Lower leg skin (tissue), 4 donors: ENCODE data around the gene PRLR. TPM values are rescaled to one million over a fixed set of nuclear protein-coding genes. Genes with fewer than 3 reads are reported as not detected.

Source experiments
- DNase-seq, 2 donors: peaks; one replicate each; pipeline ENCODE4 v3.0.0-alpha.2; 2019; ENCODE audit warnings: low spot score in 2 of 2
- H3K4me3 ChIP-seq: fragments of 200-600 bp; sonication (generic); 2 replicates; pipeline ENCODE4 v1.5.1; 2017; ENCODE audit warnings: mild to moderate bottlenecking, low read depth; ENCODE audit not compliant: poor library complexity, severe bottlenecking
- POLR2A ChIP-seq, 2 donors: fragments of 450-650 bp; IDR thresholded peaks; one replicate each; pipeline ENCODE4 v1.6.1; 2016 to 2017; ENCODE audit warnings: antibody characterized with exemption in 2 of 2, mild to moderate bottlenecking in 1 of 2, moderate library complexity in 1 of 2
- WGBS, 2 donors: methylation state at CpG; one replicate each; pipeline ENCODE4 v1.1.5; 2018; 5-methylcytosine and 5-hydroxymethylcytosine counted together
- intact Hi-C: fragments of 100-400 bp; cut with DNase I; formaldehyde crosslinking; loops from one replicate; pipeline ENCODE4 v1.15.0; 2023; ENCODE audit warnings: low total_unique reads
- total RNA-seq, 4 donors: library from RNA; depleted of rRNA; stranded (reverse); fragments of >200 nt; gene quantifications; one replicate each; pipeline ENCODE4 v1.1.0, GENCODE V29; 2016
- TF ChIP-seq, protein P1 (sequence below), 3 donors: fragments of 450-650 bp; IDR thresholded peaks; one replicate each; pipeline ENCODE4 v1.5.1; 2016; ENCODE audit warnings: antibody characterized with exemption in 3 of 3, mild to moderate bottlenecking in 3 of 3, moderate library complexity in 2 of 3

The PRLR gene
- total RNA-seq, 4 donors from 2014 or later, result 6.1 to 11.4 (median 8.1) TPM

DNA sequence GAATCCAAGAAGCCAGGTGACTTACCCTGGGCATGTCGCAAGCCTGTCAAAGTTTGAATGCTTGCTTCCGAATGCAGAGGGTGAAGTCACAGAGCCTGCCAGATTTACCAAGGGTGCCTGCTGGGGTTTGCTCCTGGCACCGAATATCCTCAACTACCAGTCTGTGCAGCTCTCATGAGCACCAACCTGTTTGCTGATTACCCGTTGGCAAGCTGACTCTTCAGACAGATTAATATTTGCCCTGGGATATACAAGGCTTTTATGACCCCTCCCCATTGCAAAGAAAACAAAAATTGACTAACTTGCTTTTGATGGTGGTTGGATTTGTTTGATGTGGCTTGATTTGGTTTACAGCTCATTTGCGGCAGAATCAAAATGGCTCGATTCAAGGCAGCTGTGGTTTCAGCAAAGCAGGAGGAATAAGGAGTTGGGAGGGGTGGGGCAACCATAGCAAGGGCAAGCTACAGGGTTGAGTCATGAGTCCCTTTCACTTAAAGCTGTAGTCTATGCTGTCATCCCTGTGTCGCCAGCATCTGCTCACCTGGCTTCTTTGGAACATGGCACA is 100.3 kb downstream of the PRLR start:
- WGBS, 2 donors, result 42 to 58% methylated on average over 7 of the region's 7 CpGs
- peak; percentile 56 to 86 for DNase-seq
- intact Hi-C loops, result no loop called here
- no peak for TF ChIP-seq POLR2A (IDR thresholded peaks at IDR 0.05)
- TF ChIP-seq, protein P1, sequence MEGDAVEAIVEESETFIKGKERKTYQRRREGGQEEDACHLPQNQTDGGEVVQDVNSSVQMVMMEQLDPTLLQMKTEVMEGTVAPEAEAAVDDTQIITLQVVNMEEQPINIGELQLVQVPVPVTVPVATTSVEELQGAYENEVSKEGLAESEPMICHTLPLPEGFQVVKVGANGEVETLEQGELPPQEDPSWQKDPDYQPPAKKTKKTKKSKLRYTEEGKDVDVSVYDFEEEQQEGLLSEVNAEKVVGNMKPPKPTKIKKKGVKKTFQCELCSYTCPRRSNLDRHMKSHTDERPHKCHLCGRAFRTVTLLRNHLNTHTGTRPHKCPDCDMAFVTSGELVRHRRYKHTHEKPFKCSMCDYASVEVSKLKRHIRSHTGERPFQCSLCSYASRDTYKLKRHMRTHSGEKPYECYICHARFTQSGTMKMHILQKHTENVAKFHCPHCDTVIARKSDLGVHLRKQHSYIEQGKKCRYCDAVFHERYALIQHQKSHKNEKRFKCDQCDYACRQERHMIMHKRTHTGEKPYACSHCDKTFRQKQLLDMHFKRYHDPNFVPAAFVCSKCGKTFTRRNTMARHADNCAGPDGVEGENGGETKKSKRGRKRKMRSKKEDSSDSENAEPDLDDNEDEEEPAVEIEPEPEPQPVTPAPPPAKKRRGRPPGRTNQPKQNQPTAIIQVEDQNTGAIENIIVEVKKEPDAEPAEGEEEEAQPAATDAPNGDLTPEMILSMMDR (IDR thresholded peaks at IDR 0.05), result no peak
- H3K4me3 ChIP-seq, result no peak overlapping the region

DNA sequence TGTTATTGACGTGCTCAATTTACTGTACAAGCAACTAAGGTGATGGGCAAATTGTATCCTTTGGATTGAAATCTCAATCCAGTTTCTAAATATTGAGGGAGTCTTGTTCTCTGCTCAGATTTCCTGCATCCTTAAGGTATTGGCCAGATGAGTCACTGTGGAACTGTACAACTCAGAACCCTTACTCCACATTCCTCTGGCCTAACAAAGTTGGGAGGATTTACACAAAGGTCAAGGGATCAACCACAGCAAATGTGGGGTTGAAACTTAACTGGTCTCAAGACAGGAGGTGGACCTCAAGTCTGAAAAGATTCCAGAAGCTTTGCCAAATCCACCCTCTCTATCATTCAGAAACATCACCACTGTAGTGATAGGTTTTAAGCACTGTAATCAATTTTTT is 101.0 kb downstream of the PRLR start:
- WGBS, 2 donors, result 50 to 63% methylated on average over 1 of the region's 1 CpG
- intact Hi-C loops, result no loop called here
- no peak for TF ChIP-seq POLR2A (IDR thresholded peaks at IDR 0.05)
- TF ChIP-seq, protein P1 (IDR thresholded peaks at IDR 0.05), result no peak

DNA sequence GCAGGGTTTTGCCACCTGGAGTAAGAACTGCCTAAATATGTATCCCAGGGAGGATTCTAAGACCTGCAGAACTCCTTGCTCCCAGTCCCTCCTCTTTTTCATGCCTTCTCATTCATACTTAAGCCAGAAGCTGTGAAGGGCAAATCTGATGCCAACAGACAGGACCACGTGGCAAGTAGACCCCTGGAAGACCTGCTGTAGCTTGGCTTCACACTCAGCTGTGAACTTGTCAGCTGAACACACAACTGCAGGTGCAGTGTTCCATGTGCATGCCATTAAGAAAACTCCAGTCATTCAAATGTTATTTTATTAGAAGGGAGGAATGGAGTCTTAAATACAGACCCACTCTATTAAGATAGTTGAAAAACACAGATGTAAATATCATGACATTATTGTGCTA is 103.3 kb downstream of the PRLR start:
- intact Hi-C loops, result no loop called here
- TF ChIP-seq, protein P1 (IDR thresholded peaks at IDR 0.05), result no peak
- no peak for TF ChIP-seq POLR2A (IDR thresholded peaks at IDR 0.05)
- 74 to 82% methylated on average over 1 of the region's 1 CpG for WGBS, 2 donors
- no peak overlapping the region for H3K4me3 ChIP-seq
- no peak for DNase-seq

More for the DNA sequence above, 101.0 kb downstream of the PRLR start:
- DNase-seq, result no peak
- no peak overlapping the region for H3K4me3 ChIP-seq

DNA sequence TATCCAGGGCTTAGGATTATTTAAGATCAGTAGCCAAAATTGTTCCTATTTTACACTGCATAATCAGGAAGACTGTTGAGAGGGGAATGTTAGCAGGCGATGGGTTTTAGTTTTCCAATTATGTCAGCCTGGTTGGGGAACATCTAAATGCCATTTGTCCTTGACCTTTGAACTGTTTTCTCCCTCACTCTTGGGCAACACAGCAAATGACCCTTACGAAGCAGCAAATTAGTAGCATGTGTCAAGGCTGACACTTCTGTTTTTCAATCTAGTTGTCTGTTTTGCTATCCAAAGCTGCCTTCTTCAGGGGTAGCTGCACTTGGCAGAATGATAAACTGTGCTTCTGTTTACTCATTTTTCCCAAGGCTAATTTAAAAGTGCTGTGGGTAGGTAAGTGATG is 104.5 kb downstream of the PRLR start:
- DNase-seq, result no peak
- intact Hi-C loops, result no loop called here
- H3K4me3 ChIP-seq, result no peak overlapping the region
- no peak for TF ChIP-seq POLR2A (IDR thresholded peaks at IDR 0.05)
- TF ChIP-seq, protein P1 (IDR thresholded peaks at IDR 0.05), result no peak
- WGBS, 2 donors, result 77 to 85% methylated on average over 2 of the region's 2 CpGs

DNA sequence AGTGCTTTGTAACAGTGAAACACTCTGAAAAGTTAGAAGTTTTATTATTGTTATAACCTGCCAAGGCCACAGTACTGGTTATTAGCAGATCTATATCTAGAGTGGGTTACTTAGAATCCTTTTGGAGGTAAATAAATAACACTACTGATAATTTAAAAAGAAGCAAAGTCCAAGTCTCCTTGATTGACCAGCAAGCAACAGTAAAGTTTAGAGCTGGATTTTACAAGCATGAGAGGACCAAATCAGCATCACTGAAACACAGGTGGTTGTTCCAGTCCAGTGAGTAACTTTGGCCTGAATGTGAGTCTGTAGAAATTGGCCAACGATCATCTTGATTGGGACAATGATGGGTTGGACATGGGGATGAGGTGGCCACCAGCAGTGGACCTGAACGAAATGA is 105.4 kb downstream of the PRLR start:
- DNase-seq, result no peak
- intact Hi-C loops, result no loop called here
- WGBS, 2 donors, result 78 to 81% methylated on average over 2 of the region's 2 CpGs
- TF ChIP-seq POLR2A (IDR thresholded peaks at IDR 0.05), result no peak
- TF ChIP-seq, protein P1 (IDR thresholded peaks at IDR 0.05), result no peak
- no peak overlapping the region for H3K4me3 ChIP-seq

DNA sequence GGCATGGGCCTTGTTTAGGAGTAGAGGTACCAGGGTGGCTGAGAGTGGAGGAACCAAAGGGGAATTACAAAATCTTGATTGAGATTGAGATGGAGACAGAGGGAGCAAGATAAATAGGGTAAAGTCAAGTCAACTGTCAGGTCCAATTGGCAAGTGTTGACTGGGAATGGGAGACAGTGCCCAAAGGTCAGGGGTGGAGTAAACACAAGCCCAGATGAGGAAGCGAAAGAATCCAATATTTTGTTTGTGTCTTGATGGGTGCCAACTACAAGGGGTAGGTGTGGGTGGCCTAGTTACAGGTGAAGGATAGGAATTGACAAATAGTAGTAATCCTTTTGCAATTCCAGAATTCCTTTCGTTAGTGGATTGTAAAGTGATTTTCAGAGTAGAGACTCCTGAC is 107.5 kb downstream of the PRLR start:
- H3K4me3 ChIP-seq, result no peak overlapping the region
- WGBS, 2 donors, result 82 to 85% methylated on average over 2 of the region's 2 CpGs
- TF ChIP-seq, protein P1 (IDR thresholded peaks at IDR 0.05), result no peak
- no peak for TF ChIP-seq POLR2A (IDR thresholded peaks at IDR 0.05)
- intact Hi-C loops, result no loop called here
- DNase-seq, result no peak
